GM19099 (cell line): ENCODE measurements around the gene RPS19BP1.

Experiments used
- POLR2A ChIP-seq: IDR thresholded peaks from 3 replicates; pipeline ENCODE4 v1.6.1; 2011; ENCODE audit warnings: low read depth; ENCODE audit not compliant: insufficient read length; ENCODE audit errors: extremely low read depth

Gene RPS19BP1

DNA sequence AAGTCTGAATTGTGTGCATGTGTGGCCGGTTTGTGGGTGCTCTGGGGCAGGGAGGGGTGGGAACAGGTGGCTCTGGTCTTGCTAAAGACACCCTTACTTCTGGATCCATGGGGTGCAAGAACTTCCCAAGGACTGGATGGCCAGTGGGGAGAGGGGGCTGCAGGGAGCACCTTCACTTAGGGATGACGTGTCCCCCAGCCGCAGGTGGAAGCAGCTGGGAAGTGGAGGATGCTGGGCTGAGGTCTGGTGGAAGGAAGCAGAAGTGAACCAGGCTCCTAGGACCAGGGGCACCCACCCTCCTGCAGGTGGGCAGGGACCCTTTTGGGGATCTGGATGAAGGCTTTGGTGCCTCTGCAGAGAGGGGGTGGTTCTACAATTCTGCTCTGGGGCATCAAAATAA is 40.4 kb downstream of the RPS19BP1 start:
- no peak for TF ChIP-seq POLR2A

DNA sequence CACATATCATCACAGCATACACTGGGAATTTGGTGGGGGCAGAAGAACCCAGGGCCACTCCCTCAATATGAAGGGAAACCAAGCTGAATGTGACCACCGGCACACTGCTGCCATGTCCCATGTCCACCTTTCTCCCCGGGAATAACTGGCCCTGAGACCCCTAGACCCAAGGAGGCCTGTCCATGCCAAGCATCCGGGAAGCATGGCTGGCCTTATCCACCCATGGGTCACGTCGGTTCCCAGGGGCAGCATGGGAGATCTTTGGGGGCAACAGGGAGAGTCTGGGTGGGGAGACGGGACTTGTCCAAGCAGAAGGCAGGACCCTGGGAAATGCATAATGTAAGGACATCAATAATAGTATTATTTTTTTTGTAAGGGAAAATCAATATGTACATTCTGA is 40.9 kb downstream of the RPS19BP1 start:
- no peak for TF ChIP-seq POLR2A

DNA sequence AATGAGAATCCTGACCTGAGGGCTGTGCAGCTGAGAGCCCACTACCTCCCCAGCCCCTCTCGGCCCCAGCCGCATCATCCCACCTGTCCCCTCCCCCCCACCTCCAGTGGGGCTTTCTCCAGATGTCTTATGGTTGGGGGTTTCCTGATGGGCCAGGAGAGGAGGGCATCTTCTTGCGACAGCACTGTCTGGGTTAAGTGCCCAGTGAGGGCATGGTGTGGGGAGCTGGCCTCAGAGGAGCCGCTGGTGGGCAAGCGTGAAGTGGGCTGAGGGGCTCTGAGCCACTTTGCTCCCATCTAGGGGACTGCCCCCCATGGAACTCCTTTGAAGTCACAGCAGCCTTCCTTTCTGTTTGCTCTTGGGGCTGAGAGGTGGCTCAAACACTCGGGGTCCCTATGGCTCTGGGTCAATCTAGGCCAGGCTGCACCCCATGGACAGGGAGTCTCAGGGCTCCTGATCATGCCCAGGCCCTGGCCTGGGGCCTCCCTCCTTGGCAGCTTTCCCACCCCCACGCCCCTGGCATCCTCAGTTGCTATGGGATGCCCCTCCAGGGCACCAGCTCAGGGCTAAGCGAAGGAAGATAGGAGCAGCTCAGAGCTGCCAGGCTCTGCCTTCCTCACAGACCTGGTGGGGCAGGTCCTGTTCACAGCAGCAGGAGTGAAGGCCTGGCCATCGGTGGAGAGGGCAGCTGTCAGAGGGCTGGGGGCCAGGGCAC is 41.4 kb downstream of the RPS19BP1 start:
- no peak for TF ChIP-seq POLR2A

DNA sequence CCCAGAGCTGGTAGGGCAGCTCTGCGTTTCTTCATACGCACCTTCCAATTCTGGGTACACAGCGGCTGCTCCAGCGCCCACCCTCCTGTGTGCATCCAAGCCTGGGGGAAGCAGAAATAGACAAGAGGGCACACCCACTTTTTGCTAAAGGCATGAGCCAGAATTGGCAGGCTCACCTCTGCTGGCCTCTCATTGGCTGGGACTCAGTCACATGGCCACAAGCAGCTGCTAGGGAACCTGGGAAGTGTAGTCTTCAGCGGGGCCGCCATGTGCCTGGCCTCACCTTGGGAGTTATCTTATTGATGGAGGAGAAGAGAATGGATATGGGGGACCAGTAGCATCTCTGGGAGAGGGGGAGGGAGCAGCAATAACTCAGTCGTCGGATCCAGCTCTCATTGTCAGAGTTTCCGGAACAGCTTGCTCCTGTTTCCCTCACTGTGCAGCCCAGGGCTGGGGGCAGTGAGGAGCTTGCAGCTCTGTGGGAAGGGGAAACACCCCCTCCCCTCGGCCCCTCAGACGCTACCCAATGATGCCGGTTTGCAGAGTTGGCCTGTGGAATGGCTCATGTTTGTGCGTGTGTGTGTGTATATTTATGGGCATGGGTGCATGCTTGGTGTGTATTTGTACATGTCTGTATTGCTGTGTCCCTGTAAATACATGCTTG is 42.3 kb downstream of the RPS19BP1 start:
- no peak for TF ChIP-seq POLR2A

DNA sequence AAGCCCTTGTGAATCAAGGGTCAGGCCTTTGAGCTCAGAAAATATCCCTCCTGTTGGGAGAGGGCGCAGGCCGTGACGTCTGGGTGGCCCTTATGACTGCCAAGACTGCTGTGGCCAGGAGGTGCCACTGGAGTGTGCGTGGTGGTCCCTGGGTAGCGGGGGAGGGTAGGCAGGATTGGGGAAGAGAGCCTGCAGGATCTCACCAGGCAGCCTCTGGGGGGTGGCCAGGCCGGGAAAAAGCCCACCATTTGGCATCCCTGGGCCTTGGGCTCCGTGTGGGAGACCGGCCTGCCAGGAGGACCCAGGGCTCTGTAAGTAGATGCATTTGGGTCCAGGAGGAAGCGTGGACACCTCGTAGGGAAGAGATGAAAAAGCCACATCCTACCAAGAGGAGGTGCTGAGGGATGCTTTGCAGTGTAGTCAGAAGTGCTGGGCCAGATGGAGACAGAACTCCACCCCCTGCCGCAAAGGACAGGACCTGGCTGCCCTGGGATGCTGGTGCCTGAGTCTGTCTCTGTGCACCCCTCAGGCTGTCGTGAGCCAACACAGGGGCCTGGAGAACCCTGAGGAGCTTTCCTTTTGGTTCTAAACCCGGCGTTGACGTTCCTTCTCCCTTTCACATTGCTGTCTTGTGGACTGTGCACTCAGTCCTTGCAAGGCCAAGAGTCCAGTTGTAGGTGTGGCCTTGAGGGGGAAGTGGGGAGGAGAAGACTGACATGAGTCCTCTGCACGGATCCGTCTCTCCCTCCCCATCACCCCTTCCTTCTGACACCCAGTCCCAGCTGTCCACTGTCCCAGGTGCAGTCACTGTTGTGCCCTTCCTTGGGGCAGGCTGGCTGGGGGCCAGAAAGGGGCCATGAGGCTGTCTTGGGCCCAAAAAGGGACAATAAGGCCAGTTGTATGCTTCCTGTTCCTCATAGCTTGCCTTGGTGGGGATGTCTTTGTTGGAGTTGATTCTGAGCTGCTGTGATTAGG is 43.2 kb downstream of the RPS19BP1 start:
- peak; percentile 3 for TF ChIP-seq POLR2A

DNA sequence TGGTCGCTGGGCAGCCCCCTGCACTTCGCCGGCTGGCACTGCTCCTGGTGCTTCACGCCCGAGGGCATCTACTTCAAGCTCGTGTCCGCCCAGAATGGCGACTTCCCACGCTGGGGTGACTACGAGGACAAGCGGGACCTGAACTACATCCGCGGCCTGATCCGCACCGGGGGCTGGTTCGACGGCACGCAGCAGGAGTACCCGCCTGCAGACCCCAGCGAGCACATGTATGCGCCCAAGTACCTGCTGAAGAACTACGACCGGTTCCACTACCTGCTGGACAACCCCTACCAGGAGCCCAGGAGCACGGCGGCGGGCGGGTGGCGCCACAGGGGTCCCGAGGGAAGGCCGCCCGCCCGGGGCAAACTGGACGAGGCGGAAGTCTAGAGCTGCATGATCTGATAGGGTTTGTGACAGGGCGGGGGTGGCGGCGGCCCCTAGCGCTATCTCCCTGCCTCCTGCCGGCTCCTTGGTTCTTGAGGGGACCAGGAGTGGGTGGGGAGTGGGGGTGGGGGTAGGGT is 43.9 kb downstream of the RPS19BP1 start:
- TF ChIP-seq POLR2A, result no peak

DNA sequence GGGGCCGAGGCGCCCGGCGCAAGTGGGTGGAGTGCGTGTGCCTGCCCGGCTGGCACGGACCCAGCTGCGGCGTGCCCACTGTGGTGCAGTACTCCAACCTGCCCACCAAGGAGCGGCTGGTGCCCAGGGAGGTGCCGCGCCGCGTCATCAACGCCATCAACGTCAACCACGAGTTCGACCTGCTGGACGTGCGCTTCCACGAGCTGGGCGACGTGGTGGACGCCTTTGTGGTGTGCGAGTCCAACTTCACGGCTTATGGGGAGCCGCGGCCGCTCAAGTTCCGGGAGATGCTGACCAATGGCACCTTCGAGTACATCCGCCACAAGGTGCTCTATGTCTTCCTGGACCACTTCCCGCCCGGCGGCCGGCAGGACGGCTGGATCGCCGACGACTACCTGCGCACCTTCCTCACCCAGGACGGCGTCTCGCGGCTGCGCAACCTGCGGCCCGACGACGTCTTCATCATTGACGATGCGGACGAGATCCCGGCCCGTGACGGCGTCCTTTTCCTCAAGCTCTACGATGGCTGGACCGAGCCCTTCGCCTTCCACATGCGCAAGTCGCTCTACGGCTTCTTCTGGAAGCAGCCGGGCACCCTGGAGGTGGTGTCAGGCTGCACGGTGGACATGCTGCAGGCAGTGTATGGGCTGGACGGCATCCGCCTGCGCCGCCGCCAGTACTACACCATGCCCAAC is 44.6 kb downstream of the RPS19BP1 start:
- no peak for TF ChIP-seq POLR2A

DNA sequence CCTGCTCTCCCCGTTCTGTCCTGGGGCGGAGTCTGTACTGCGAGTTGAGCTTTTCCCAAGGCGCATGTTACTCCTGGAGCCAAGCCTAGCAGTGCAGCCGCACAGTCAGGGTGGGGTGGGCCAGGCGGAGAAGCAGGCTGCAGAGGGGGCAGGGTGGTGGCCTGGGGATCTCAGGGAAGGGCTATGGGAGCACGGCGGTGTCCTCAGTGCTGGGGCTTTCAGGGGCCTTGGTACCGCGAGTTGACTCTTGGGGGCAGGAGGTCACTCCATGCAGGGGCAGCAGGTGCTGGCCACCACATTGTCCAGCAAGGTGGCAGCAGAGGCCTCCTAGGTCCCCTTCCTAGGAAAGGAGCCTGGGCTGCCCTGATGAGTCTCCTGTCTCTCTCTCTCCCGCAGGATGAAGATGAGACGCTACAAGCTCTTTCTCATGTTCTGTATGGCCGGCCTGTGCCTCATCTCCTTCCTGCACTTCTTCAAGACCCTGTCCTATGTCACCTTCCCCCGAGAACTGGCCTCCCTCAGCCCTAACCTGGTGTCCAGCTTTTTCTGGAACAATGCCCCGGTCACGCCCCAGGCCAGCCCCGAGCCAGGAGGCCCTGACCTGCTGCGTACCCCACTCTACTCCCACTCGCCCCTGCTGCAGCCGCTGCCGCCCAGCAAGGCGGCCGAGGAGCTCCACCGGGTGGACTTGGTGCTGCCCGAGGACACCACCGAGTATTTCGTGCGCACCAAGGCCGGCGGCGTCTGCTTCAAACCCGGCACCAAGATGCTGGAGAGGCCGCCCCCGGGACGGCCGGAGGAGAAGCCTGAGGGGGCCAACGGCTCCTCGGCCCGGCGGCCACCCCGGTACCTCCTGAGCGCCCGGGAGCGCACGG is 45.4 kb downstream of the RPS19BP1 start:
- TF ChIP-seq POLR2A, result no peak

DNA sequence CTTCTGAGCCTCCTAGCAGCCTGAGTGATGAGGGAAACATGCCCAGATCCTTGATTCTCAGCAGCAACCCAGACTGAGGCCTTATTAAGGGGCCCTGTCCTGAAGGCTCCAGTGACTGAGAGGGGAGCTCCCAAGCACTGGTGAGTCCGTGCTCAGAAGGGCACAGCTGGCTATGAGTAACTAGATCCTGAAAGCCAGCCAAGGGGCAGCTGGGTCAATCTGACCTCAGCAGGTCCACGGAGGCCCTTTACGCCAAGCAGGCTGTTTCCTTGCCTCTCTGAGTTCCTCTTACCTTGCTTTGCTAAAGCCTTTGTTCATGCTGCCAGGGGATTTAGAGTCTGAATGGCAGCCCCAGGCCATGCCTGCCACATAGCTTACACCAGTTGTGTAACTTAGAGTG is 49.8 kb downstream of the RPS19BP1 start:
- no peak for TF ChIP-seq POLR2A

DNA sequence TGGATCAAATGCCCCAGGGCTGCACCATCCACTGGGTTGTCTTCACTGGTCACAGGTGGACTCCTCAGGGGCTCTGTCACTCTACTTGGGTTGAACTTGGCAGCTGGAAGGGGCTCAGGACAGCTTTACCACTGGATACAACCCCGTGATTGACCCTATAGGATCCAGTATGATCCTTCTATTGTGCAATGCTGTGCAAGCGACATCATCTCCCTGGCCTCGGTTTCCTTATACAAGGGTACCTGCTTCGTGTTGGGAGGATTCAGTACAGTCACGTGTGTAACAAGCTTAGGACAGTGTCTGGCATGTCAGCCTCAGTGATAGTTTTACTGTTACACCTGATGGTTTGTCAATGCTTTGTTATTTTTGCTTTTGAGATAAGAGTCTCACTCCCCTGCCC is 51.0 kb downstream of the RPS19BP1 start:
- no peak for TF ChIP-seq POLR2A

DNA sequence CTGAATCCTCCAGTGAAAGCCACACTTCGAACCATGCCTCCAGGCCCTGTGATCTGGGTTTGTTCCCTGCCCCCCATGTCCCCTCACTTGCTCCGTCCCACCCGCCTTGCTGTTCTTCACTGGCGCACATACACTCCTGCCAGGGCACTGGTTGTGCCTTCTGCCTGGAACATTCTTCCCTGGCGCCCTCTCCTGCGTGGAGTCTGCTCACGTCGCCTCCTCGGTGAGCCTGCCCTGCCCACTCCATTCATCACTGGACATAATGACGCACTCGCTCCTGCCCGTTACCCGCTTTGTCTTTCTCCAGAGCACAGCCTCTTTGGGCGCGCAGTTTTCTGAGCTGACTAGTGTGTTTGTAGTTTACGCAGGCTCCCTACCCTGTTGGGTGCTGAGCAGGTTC is 51.5 kb downstream of the RPS19BP1 start:
- no peak for TF ChIP-seq POLR2A

DNA sequence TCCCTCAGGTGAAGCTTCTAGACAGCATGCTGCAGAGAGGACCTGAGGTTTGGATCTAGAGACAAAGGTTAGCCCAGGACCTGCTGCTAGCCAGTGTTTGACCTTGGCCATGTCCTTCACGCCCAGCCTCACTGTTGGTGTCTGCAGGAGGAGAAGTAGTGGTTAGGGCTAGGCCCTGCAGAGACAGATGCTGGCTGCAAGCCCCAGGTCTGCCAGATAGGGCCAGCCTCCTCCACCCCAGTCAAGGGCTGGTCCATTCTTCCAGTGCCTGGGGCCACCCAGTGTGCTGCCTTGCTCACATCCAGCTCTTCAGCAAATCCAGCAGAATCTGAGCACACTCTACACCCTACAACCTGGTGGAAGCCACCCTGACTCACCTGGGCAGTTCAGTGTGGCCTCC is 52.0 kb downstream of the RPS19BP1 start:
- no peak for TF ChIP-seq POLR2A

DNA sequence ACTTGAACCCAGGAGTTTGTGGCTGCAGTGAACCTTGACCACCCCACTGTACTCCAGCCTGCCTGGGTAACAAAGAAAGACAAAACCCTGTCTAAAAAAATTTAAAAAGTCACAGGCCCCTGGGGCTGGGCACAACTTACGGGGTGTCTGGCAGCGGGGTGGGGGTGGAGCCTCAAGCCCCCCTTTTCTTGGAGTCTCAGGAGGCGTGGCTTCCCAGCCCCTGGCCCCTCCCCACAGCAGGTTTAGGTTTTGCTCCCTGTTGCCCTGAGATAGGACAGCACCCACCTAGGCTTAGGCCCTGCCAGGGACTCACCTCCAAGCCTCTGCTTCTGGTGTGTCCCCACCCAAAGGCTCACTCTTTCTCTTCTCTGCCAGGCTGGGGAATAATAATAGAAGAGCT is 53.3 kb downstream of the RPS19BP1 start:
- no peak for TF ChIP-seq POLR2A
